ENCODE results near the gene RICTOR. TPM values are rescaled to one million over a fixed set of nuclear protein-coding genes. Genes with fewer than 3 reads are reported as not detected.

Gene RICTOR
- total and polyA plus RNA-seq, 4 donors = 3.9 to 69.5 (median 31.7) TPM

GRCh38 chr5:39064450-39064849, 9.7 kb downstream of the RICTOR start:
- no peak for DNase-seq
- H3K27ac ChIP-seq (ENCODE audit: low read depth in 1 of 2, low read length in 2 of 2) = no peak overlapping the region
- 94 to 96% methylated on average over 3 of the region's 3 CpGs for WGBS, 2 donors
- peaks cover 0 to 2% of the 10 kb centered on the region in 2 donors for H3K36me3 ChIP-seq (ENCODE audit: control insufficient read depth in 1 of 2, insufficient read depth in 2 of 2, low read length in 1 of 2)
- ATAC-seq (ENCODE audit: low FRiP score) = no peak
- peaks cover 0 to 2% of the 10 kb centered on the region in 2 donors for H3K4me1 ChIP-seq (ENCODE audit: control insufficient read depth in 1 of 2, insufficient read depth in 2 of 2, low read length in 2 of 2)
- intact Hi-C loops (cut with DNase I) = no loop called here
- H3K9me3 ChIP-seq (ENCODE audit: control insufficient read depth, low read length) = no peaks in the 10 kb centered on the region
- H3K4me3 ChIP-seq (ENCODE audit: low read length in 2 of 2) = no peak overlapping the region
- no peaks in the 10 kb centered on the region for H3K27me3 ChIP-seq (ENCODE audit: control insufficient read depth in 1 of 2, insufficient read depth in 2 of 2, low read length in 1 of 2)

- Histone ChIP-seq H3K36me3 (ENCODE audit: control insufficient read depth in 1 of 2, insufficient read depth in 2 of 2, low read length in 1 of 2) (peaks cover 0 to 2% of the 10 kb centered on the region in 2 donors), H3K27me3 (ENCODE audit: control insufficient read depth in 1 of 2, insufficient read depth in 2 of 2, low read length in 1 of 2) (no peaks in the 10 kb centered on the region), H3K9me3 (ENCODE audit: control insufficient read depth, low read length) (no peaks in the 10 kb centered on the region), H3K4me3 (ENCODE audit: low read length in 2 of 2) (no peak overlapping the region), H3K27ac (ENCODE audit: low read depth in 1 of 2, low read length in 2 of 2) (no peak overlapping the region), H3K4me1 (ENCODE audit: control insufficient read depth in 1 of 2, insufficient read depth in 2 of 2, low read length in 2 of 2) (peaks cover 0 to 2% of the 10 kb centered on the region in 2 donors)
- WGBS, 2 donors = 59 to 61% methylated on average over 2 of the region's 2 CpGs
- ATAC-seq (ENCODE audit: low FRiP score) (no peak), DNase-seq (no peak)
- intact Hi-C loops (cut with DNase I) = no loop called here
Observed at GRCh38 chr5:39063037-39063436, 11.2 kb downstream of the RICTOR start.

- Histone ChIP-seq H3K4me1 (ENCODE audit: control insufficient read depth in 1 of 2, insufficient read depth in 2 of 2, low read length in 2 of 2) (peaks cover 0 to 2% of the 10 kb centered on the region in 2 donors), H3K4me3 (ENCODE audit: low read length in 2 of 2) (no peak overlapping the region), H3K27ac (ENCODE audit: low read depth in 1 of 2, low read length in 2 of 2) (no peak overlapping the region), H3K36me3 (ENCODE audit: control insufficient read depth in 1 of 2, insufficient read depth in 2 of 2, low read length in 1 of 2) (peaks cover 0 to 2% of the 10 kb centered on the region in 2 donors), H3K9me3 (ENCODE audit: control insufficient read depth, low read length) (no peaks in the 10 kb centered on the region), H3K27me3 (ENCODE audit: control insufficient read depth in 1 of 2, insufficient read depth in 2 of 2, low read length in 1 of 2) (no peaks in the 10 kb centered on the region)
- intact Hi-C loops (cut with DNase I) = no loop called here
- DNase-seq = no peak
- ATAC-seq (ENCODE audit: low FRiP score) = no peak
Observed at GRCh38 chr5:39062530-39062929, 11.7 kb downstream of the RICTOR start.

- no peak overlapping the region for H3K27ac ChIP-seq (ENCODE audit: low read depth in 1 of 2, low read length in 2 of 2)
- H3K4me1 ChIP-seq (ENCODE audit: control insufficient read depth in 1 of 2, insufficient read depth in 2 of 2, low read length in 2 of 2) = peaks cover 0 to 2% of the 10 kb centered on the region in 2 donors
- H3K36me3 ChIP-seq (ENCODE audit: control insufficient read depth in 1 of 2, insufficient read depth in 2 of 2, low read length in 1 of 2) = peaks cover 0 to 2% of the 10 kb centered on the region in 2 donors
- ATAC-seq (ENCODE audit: low FRiP score) (no peak), DNase-seq (no peak)
- 67 to 72% methylated on average over 3 of the region's 3 CpGs for WGBS, 2 donors
- no peaks in the 10 kb centered on the region for H3K9me3 ChIP-seq (ENCODE audit: control insufficient read depth, low read length)
- H3K4me3 ChIP-seq (ENCODE audit: low read length in 2 of 2) = no peak overlapping the region
- intact Hi-C loops (cut with DNase I) = no loop called here
- no peaks in the 10 kb centered on the region for H3K27me3 ChIP-seq (ENCODE audit: control insufficient read depth in 1 of 2, insufficient read depth in 2 of 2, low read length in 1 of 2)
Observed at GRCh38 chr5:39062104-39062503, 12.1 kb downstream of the RICTOR start.

GRCh38 chr5:39059064-39059463, 15.1 kb downstream of the RICTOR start:
- H3K27me3 ChIP-seq (ENCODE audit: control insufficient read depth in 1 of 2, insufficient read depth in 2 of 2, low read length in 1 of 2) = no peaks in the 10 kb centered on the region
- DNase-seq (no peak), ATAC-seq (ENCODE audit: low FRiP score) (no peak)
- WGBS, 2 donors = 78 to 84% methylated on average over 2 of the region's 2 CpGs
- no peak overlapping the region for H3K27ac ChIP-seq (ENCODE audit: low read depth in 1 of 2, low read length in 2 of 2)
- H3K36me3 ChIP-seq (ENCODE audit: control insufficient read depth in 1 of 2, insufficient read depth in 2 of 2, low read length in 1 of 2) = no peaks in the 10 kb centered on the region
- intact Hi-C loops (cut with DNase I) = no loop called here
- no peaks in the 10 kb centered on the region for H3K4me1 ChIP-seq (ENCODE audit: control insufficient read depth in 1 of 2, insufficient read depth in 2 of 2, low read length in 2 of 2)
- no peak overlapping the region for H3K4me3 ChIP-seq (ENCODE audit: low read length in 2 of 2)
- no peaks in the 10 kb centered on the region for H3K9me3 ChIP-seq (ENCODE audit: control insufficient read depth, low read length)

GRCh38 chr5:39058178-39058921, 15.8 kb downstream of the RICTOR start:
- ATAC-seq (ENCODE audit: low FRiP score) (no peak), DNase-seq (no peak)
- intact Hi-C loops (cut with DNase I) = no loop called here
- no peaks in the 10 kb centered on the region for H3K4me1 ChIP-seq (ENCODE audit: control insufficient read depth in 1 of 2, insufficient read depth in 2 of 2, low read length in 2 of 2)
- no peak overlapping the region for H3K27ac ChIP-seq (ENCODE audit: low read depth in 1 of 2, low read length in 2 of 2)
- H3K4me3 ChIP-seq (ENCODE audit: low read length in 2 of 2) = no peak overlapping the region
- H3K36me3 ChIP-seq (ENCODE audit: control insufficient read depth in 1 of 2, insufficient read depth in 2 of 2, low read length in 1 of 2) = no peaks in the 10 kb centered on the region
- 71 to 73% methylated on average over 2 of the region's 2 CpGs for WGBS, 2 donors
- H3K9me3 ChIP-seq (ENCODE audit: control insufficient read depth, low read length) = no peaks in the 10 kb centered on the region
- H3K27me3 ChIP-seq (ENCODE audit: control insufficient read depth in 1 of 2, insufficient read depth in 2 of 2, low read length in 1 of 2) = no peaks in the 10 kb centered on the region

- 11 to 15% methylated on average over 2 of the region's 2 CpGs for WGBS, 2 donors
- Histone ChIP-seq H3K27ac (ENCODE audit: low read depth in 1 of 2, low read length in 2 of 2) (no peak overlapping the region), H3K27me3 (ENCODE audit: control insufficient read depth in 1 of 2, insufficient read depth in 2 of 2, low read length in 1 of 2) (no peaks in the 10 kb centered on the region), H3K4me1 (ENCODE audit: control insufficient read depth in 1 of 2, insufficient read depth in 2 of 2, low read length in 2 of 2) (no peaks in the 10 kb centered on the region), H3K36me3 (ENCODE audit: control insufficient read depth in 1 of 2, insufficient read depth in 2 of 2, low read length in 1 of 2) (no peaks in the 10 kb centered on the region), H3K4me3 (ENCODE audit: low read length in 2 of 2) (no peak overlapping the region), H3K9me3 (ENCODE audit: control insufficient read depth, low read length) (no peaks in the 10 kb centered on the region)
- intact Hi-C loops (cut with DNase I) = no loop called here
- DNase-seq (no peak), ATAC-seq (ENCODE audit: low FRiP score) (no peak)
Observed at GRCh38 chr5:39057734-39058133, 16.5 kb downstream of the RICTOR start.

GRCh38 chr5:39055768-39056398, 18.3 kb downstream of the RICTOR start:
- no peak for ATAC-seq (ENCODE audit: low FRiP score)
- H3K4me1 ChIP-seq (ENCODE audit: control insufficient read depth in 1 of 2, insufficient read depth in 2 of 2, low read length in 2 of 2) = no peaks in the 10 kb centered on the region

More at GRCh38 chr5:39055768-39056398, 18.3 kb downstream of the RICTOR start:
- Histone ChIP-seq H3K9me3 (ENCODE audit: control insufficient read depth, low read length) (no peaks in the 10 kb centered on the region), H3K27me3 (ENCODE audit: control insufficient read depth in 1 of 2, insufficient read depth in 2 of 2, low read length in 1 of 2) (no peaks in the 10 kb centered on the region), H3K36me3 (ENCODE audit: control insufficient read depth in 1 of 2, insufficient read depth in 2 of 2, low read length in 1 of 2) (no peaks in the 10 kb centered on the region), H3K27ac (ENCODE audit: low read depth in 1 of 2, low read length in 2 of 2) (no peak overlapping the region), H3K4me3 (ENCODE audit: low read length in 2 of 2) (no peak overlapping the region)
- no peak for DNase-seq
- intact Hi-C loops (cut with DNase I) = no loop called here
- 95 to 98% methylated on average over 5 of the region's 5 CpGs for WGBS, 2 donors

Measured in aorta (tissue), 5 donors.